Spleen (tissue), 7 donors: ENCODE measurements around the gene IFI16.

Experiments
- CTCF ChIP-seq, 11 experiments: fragments of 200-600 bp in 7 of 11; fragments of 450-650 bp in 4 of 11; sonication (generic) in 4 of 11; IDR thresholded peaks in 8 of 11; conservative IDR thresholded peaks in 3 of 11; 1 replicate in 7 of 11; 2 replicates in 4 of 11; pipeline versions ENCODE4 v1.4.0 to v1.8.0; 2016 to 2021; ENCODE audit warnings: antibody characterized with exemption in 11 of 11, inconsistent platforms in 4 of 11, mild to moderate bottlenecking in 1 of 11
- POLR2A ChIP-seq, 3 donors: fragments of 450-650 bp; IDR thresholded peaks; one replicate each; pipeline ENCODE4 v1.5.1; 2017; ENCODE audit warnings: antibody characterized with exemption in 3 of 3, mild to moderate bottlenecking in 1 of 3
- POLR2AphosphoS5 ChIP-seq, 3 donors: sonication (generic); formaldehyde crosslinking; IDR thresholded peaks; one replicate each; pipeline ENCODE4 v1.5.1; 2017; ENCODE audit warnings: antibody characterized with exemption in 3 of 3
- donor health status: DM: no; HTN: no; CAD: no; lungs with moderate emphysema.
- donor health status: DM: no; HTN: no; CAD: no.
- donor health status: DM: no; HTN: no; CAD: no.

- TF ChIP-seq POLR2AphosphoS5 (IDR thresholded peaks at IDR 0.05) (no peak), CTCF (IDR thresholded peaks at IDR 0.05 in 8 of 11, conservative IDR thresholded peaks at IDR 0.05 in 3 of 11) (no peak), POLR2A (IDR thresholded peaks at IDR 0.05) (no peak)
Observed at GRCh38 chr1:158989424-158989823, 20.3 kb upstream of the IFI16 start.
